Activated naive CD4-positive, alpha-beta T cell (primary cell): ENCODE measurements around the gene PIK3CB.
"Not testable (repeated sequence)": the region's sequence is repeated elsewhere in the genome, so short reads cannot be mapped to it uniquely, and the experiment has no call there.

ENCODE experiments used
- DNase-seq, 4 experiments: peaks; one replicate each; lab custom pipeline; 2025; lab: John Stamatoyannopoulos, UW

The PIK3CB gene

GRCh38 chr3:138609898-138610266 is 224.8 kb downstream of the PIK3CB start:
- DNase-seq: no peak

GRCh38 chr3:138608322-138609135 is 226.2 kb downstream of the PIK3CB start, which contains the start of gene FAIM:
Gene FAIM (plus strand): TSS chr3:138608771. CDS start chr3:138619727, 10,956 bp downstream.
- peak; percentile 37 to 67 (median 61) for DNase-seq

DNA sequence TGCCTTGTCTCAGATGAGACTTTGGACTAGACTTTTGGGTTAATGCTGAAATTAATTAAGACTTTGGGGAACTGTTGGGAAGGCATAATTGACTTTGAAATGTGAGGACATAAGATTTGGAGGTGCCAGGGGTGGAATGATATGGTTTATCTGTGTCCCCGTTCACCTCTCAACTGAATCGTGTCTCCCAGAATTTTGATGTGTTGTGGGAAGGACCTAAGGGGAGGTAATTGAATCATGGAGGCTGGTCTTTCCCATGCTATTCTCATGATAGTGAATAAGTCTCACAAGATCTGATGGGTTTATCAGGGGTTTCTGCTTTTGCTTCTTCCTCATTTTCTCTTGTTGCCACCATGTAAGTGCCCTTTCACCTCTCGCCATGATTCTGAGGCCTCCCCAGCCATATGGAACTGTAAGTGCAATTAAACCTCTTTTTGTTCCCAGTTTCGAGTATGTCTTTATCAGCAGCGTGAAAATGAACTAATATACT is 230.6 kb downstream of the PIK3CB start:
- not testable (repeated sequence) for DNase-seq
